ENCODE measurements around the gene FUT1.

GRCh38 chr19:48757089-48757675 is 4.7 kb upstream of the FUT1 start:
- TF ChIP-seq ATF3 (IDR thresholded peaks at IDR 0.05) (no peak), CTCF (IDR thresholded peaks at IDR 0.05; ENCODE audit: low read depth, low read length, missing input control) (no peak), TAF1 (conservative IDR thresholded peaks at IDR 0.05) (no peak), RAD21 (IDR thresholded peaks at IDR 0.05) (no peak), EGR1 (IDR thresholded peaks at IDR 0.05; ENCODE audit: low read depth in 2 of 2) (no peak), SP1 (IDR thresholded peaks at IDR 0.05) (no peak), FOXA2 (IDR thresholded peaks at IDR 0.05) (no peak), HNF4G (IDR thresholded peaks at IDR 0.05) (no peak), ZBTB33 (IDR thresholded peaks at IDR 0.05) (no peak)

Measured in liver (tissue), 3 donors.